OCI-LY7 (cell line): Measurements from ENCODE around the gene MTF2. TPM values are rescaled to one million over a fixed set of nuclear protein-coding genes. Genes with fewer than 3 reads are reported as not detected.
"Not testable (repeated sequence)": the region's sequence is repeated elsewhere in the genome, so short reads cannot be mapped to it uniquely, and the experiment has no call there.

Experiments
- Bru-seq: library from RNA; stranded (reverse); fragments of 400-500 nt; gene quantifications from one replicate; lab custom pipeline; 2021; lab: Mats Ljungman, UMichigan
- BruChase-seq, 2 experiments: library from RNA; stranded (reverse); fragments of 400-500 nt; gene quantifications; one replicate each; lab custom pipeline; 2021; lab: Mats Ljungman, UMichigan
- BruUV-seq: library from RNA; stranded (reverse); fragments of 400-500 nt; replicated peaks from 2 replicates; lab custom pipeline; 2021; lab: Mats Ljungman, UMichigan
- CTCF ChIA-PET: fragments of 300-600 bp; sonication (Branson Sonifier 250); formaldehyde crosslinking; loops from one replicate; lab custom pipeline; 2022; ENCODE audit warnings: antibody characterized with exemption; ENCODE audit not compliant: unreplicated experiment; lab: Charles Lee
- POLR2A ChIA-PET: fragments of 300-600 bp; sonication (Branson Sonifier 250); formaldehyde crosslinking; loops from one replicate; lab custom pipeline; 2022; ENCODE audit warnings: antibody characterized with exemption; lab: Charles Lee
- DNase-seq: peaks from one replicate; pipeline ENCODE4 v3.0.0-alpha.2; 2015; ENCODE audit warnings: low spot score
- H2AFZ ChIP-seq: fragments of 200-600 bp; sonication (generic), shearing (Covaris generic); 2 replicates; pipeline ENCODE4 v1.6.1; 2014; ENCODE audit warnings: mild to moderate bottlenecking, antibody characterized with exemption, low read length, moderate library complexity
- H3K27ac ChIP-seq: fragments of 200-600 bp; sonication (generic); 2 replicates; pipeline ENCODE4 v1.5.1; 2014; ENCODE audit warnings: mixed run types, low read depth, mild to moderate bottlenecking, moderate library complexity, low read length, inconsistent platforms; ENCODE audit not compliant: poor library complexity, severe bottlenecking
- H3K36me3 ChIP-seq: fragments of 200-600 bp; sonication (generic); 2 replicates; pipeline ENCODE4 v1.6.1; 2014; ENCODE audit warnings: mild to moderate bottlenecking, antibody characterized with exemption, low read length, moderate library complexity, mixed read lengths; ENCODE audit not compliant: insufficient read depth
- H3K4me1 ChIP-seq: fragments of 200-600 bp; sonication (generic); 2 replicates; pipeline ENCODE4 v1.5.1; 2014; ENCODE audit warnings: mild to moderate bottlenecking, low read length; ENCODE audit not compliant: insufficient read depth, poor library complexity, severe bottlenecking
- H3K4me2 ChIP-seq: fragments of 200-600 bp; sonication (generic); 2 replicates; pipeline ENCODE4 v1.6.1; 2014; ENCODE audit warnings: mild to moderate bottlenecking, low read length
- H3K4me3 ChIP-seq: fragments of 200-600 bp; sonication (generic); 2 replicates; pipeline ENCODE4 v1.5.1; 2014; ENCODE audit warnings: mild to moderate bottlenecking, low read depth, low read length; ENCODE audit not compliant: poor library complexity, severe bottlenecking
- H3K79me2 ChIP-seq: fragments of 200-600 bp; sonication (generic); 2 replicates; pipeline ENCODE4 v1.6.1; 2016; ENCODE audit warnings: low read depth, mild to moderate bottlenecking, low read length, moderate library complexity, mixed read lengths; ENCODE audit not compliant: insufficient read depth
- H3K9me2 ChIP-seq: fragments of 200-600 bp; sonication (generic); 2 replicates; pipeline ENCODE4 v1.6.1; 2016; ENCODE audit warnings: mild to moderate bottlenecking, low read length, mixed read lengths; ENCODE audit not compliant: insufficient read depth
- H3K9me3 ChIP-seq: fragments of 200-600 bp; sonication (generic); 2 replicates; pipeline ENCODE4 v1.6.1; 2014; ENCODE audit warnings: mild to moderate bottlenecking, mixed run types, low read length, mixed read lengths
- H4K20me1 ChIP-seq: fragments of 200-600 bp; sonication (generic); 2 replicates; pipeline ENCODE4 v1.6.1; 2014; ENCODE audit warnings: mild to moderate bottlenecking, antibody characterized with exemption, low read length, moderate library complexity, mixed read lengths; ENCODE audit not compliant: insufficient read depth
- EZH2phosphoT487 ChIP-seq: fragments of 200-600 bp; sonication (generic); IDR thresholded peaks from 2 replicates; pipeline ENCODE4 v1.6.1; 2018; ENCODE audit warnings: low read depth, borderline replicate concordance, mild to moderate bottlenecking, mixed run types, antibody characterized with exemption, low read length, moderate library complexity, mixed read lengths
- intact Hi-C: fragments of 100-400 bp; cut with micrococcal nuclease; formaldehyde crosslinking; loops from one replicate; pipeline ENCODE4 v1.10.0; 2022; ENCODE audit not compliant: unreplicated experiment
- long read RNA-seq: library from polyadenylated mRNA; stranded (forward); transcript quantifications from one replicate; pipeline ENCODE4 v2.0.0, GENCODE V29; 2022
- total RNA-seq, 2 experiments: library from RNA; depleted of rRNA in 1 of 2; stranded (reverse); fragments of >200 nt in 1 of 2; shearing (Covaris generic) in 1 of 2; gene quantifications; 2 replicates each; pipeline ENCODE4 v1.2.3, GENCODE V29; 2014 to 2022
- TF ChIP-seq, protein P1 (sequence below): fragments of 200-600 bp; sonication (generic); conservative IDR thresholded peaks from 2 replicates; pipeline ENCODE4 v1.5.1; 2014; ENCODE audit warnings: mild to moderate bottlenecking, antibody characterized with exemption, low read length, moderate library complexity, mixed read lengths

MTF2 gene
- total RNA-seq (2014; rRNA removed; shearing (Covaris generic)) (48.1 and 51.7 TPM in 2 replicates), total RNA-seq (2022) (112 and 120 TPM in 2 replicates), Bru-seq, nascent RNA (percentile 98 among the genes with signal in this experiment), BruChase-seq, experiment 1, labeled RNA remaining after a 6-hour chase (percentile 96 among the genes with signal in this experiment), BruChase-seq, experiment 2, labeled RNA remaining after a 2-hour chase (percentile 97 among the genes with signal in this experiment)
- long read RNA-seq, full-length matches to known transcripts: 145 of 233 reads
- long read RNA-seq, partial matches to known transcripts: 25 of 233 reads
- long read RNA-seq, other reads (novel, unspliced or antisense): 63 of 233 reads

GRCh38 chr1:93078986-93079654 lies at the start of gene MTF2:
MTF2 (plus strand) TSS chr1:93079283; CDS start chr1:93079527, 244 bp downstream.
- Histone ChIP-seq H4K20me1 (peaks cover 29% of the 10 kb centered on the region), H3K9me3 (peaks cover 17% of the 10 kb centered on the region), H3K4me2 (peak within 1 kb of the TSS; percentile 91), H3K9me2 (no peaks in the 10 kb centered on the region), H3K27ac (peak within 1 kb of the TSS; percentile 87), H3K79me2 (peaks cover 59% of the 10 kb centered on the region), H2AFZ (peak within 1 kb of the TSS; percentile 52; the same call in 1 of the 2 replicates), H3K4me3 (peak within 1 kb of the TSS; percentile 84), H3K4me1 (peaks cover 45% of the 10 kb centered on the region), H3K36me3 (peaks cover 48% of the 10 kb centered on the region)
- no peak for TF ChIP-seq EZH2phosphoT487
- TF ChIP-seq, protein P1, sequence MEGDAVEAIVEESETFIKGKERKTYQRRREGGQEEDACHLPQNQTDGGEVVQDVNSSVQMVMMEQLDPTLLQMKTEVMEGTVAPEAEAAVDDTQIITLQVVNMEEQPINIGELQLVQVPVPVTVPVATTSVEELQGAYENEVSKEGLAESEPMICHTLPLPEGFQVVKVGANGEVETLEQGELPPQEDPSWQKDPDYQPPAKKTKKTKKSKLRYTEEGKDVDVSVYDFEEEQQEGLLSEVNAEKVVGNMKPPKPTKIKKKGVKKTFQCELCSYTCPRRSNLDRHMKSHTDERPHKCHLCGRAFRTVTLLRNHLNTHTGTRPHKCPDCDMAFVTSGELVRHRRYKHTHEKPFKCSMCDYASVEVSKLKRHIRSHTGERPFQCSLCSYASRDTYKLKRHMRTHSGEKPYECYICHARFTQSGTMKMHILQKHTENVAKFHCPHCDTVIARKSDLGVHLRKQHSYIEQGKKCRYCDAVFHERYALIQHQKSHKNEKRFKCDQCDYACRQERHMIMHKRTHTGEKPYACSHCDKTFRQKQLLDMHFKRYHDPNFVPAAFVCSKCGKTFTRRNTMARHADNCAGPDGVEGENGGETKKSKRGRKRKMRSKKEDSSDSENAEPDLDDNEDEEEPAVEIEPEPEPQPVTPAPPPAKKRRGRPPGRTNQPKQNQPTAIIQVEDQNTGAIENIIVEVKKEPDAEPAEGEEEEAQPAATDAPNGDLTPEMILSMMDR: no peak
- no TSS peak for BruUV-seq
- intact Hi-C loops: loop anchor here (1.0 to 5.0 kb wide), 5 partner anchors 50 to 768 kb away; partner anchors contain the start of genes DIPK1A, DR1 and RPL5
- DNase-seq: peak; percentile 99
- POLR2A ChIA-PET: interaction anchor here (0.6 to 3.2 kb wide), 35 partner anchors 9 to 290 kb away, joined by 3 to 23 read pairs (median 4); no protein-coding TSS in a partner anchor
- CTCF ChIA-PET: interaction anchor here (0.6 to 1.0 kb wide), 5 partner anchors 11 to 294 kb away, joined by 3 to 12 read pairs (median 4); partner anchors contain the start of gene EVI5

- no peak for TF ChIP-seq EZH2phosphoT487
- TF ChIP-seq, protein P1: no peak
- no peaks in the 10 kb centered on the region for H3K79me2 ChIP-seq
- H3K9me3 ChIP-seq: no peaks in the 10 kb centered on the region
- peak overlapping the region; percentile 71 for H3K4me2 ChIP-seq
- H4K20me1 ChIP-seq: no peaks in the 10 kb centered on the region
- H3K4me3 ChIP-seq: peak overlapping the region; percentile 18
- ChIA-PET POLR2A (interaction anchor here (0.7 to 5.3 kb wide), 10 partner anchors 10 to 93 kb away, joined by 3 to 34 read pairs (median 6); partner anchors contain the start of gene MTF2), CTCF (interaction anchor here (0.8 kb wide), 1 partner anchor 33 kb away, joined by 4 read pairs; no protein-coding TSS in a partner anchor)
- no peaks in the 10 kb centered on the region for H3K9me2 ChIP-seq
- intact Hi-C loops: loop anchor here (1.0 to 2.0 kb wide), 2 partner anchors 49 to 56 kb away; partner anchors contain the start of gene MTF2
- H2AFZ ChIP-seq: peak overlapping the region; percentile 3; the same call in 1 of the 2 replicates
- peak; percentile 98 for DNase-seq
- H3K4me1 ChIP-seq: peaks cover 98% of the 10 kb centered on the region
- no TSS peak for BruUV-seq
- H3K36me3 ChIP-seq: no peaks in the 10 kb centered on the region
- peak overlapping the region; percentile 94 for H3K27ac ChIP-seq
Measured at GRCh38 chr1:93029317-93029716, 49.8 kb upstream of the MTF2 start.

DNA sequence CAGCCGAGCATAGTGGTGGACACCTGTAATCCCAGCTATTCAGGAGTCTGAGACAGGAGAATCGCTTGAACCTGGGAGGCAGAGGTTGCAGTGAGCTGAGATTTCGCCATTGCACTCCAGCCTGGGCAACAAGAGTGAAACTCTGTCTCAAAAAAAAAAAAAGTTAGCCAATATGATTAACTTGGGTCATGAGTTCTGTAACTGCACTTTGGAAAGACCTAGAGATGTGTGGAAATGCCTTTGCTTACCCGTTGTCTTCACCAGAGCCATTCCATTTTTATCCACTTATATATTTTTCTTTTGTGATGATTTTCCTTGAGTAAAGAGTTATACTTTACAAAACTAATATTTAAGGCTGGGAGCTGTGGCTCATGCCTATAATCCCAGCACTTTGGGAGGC lies 48.9 kb upstream of the MTF2 start:
- H4K20me1 ChIP-seq, DNase-seq, H3K9me3 ChIP-seq, H2AFZ ChIP-seq, H3K79me2 ChIP-seq, BruUV-seq, H3K36me3 ChIP-seq, intact Hi-C loops, H3K9me2 ChIP-seq: not testable (repeated sequence)
- Histone ChIP-seq H3K27ac (peak overlapping the region; percentile 94), H3K4me1 (peaks cover 98% of the 10 kb centered on the region), H3K4me2 (peak overlapping the region; percentile 71), H3K4me3 (peak overlapping the region; percentile 18)
- CTCF ChIA-PET: interaction anchor here (0.8 kb wide), 1 partner anchor 32 kb away, joined by 4 read pairs; no protein-coding TSS in a partner anchor
- POLR2A ChIA-PET: interaction anchor here (0.7 to 5.3 kb wide), 10 partner anchors 9 to 93 kb away, joined by 3 to 34 read pairs (median 6); partner anchors contain the start of gene MTF2
